Activated CD8-positive, alpha-beta memory T cell treated with anti-CD3 and anti-CD28 coated beads for 4 hours (primary cell): Measurements from ENCODE around the gene ADAMTS12.

ENCODE experiments used
- DNase-seq, 2 donors: peaks; one replicate each; pipeline ENCODE4 v3.0.0-alpha.2; 2020; ENCODE audit warnings: low read depth in 2 of 2

ADAMTS12 gene

DNA sequence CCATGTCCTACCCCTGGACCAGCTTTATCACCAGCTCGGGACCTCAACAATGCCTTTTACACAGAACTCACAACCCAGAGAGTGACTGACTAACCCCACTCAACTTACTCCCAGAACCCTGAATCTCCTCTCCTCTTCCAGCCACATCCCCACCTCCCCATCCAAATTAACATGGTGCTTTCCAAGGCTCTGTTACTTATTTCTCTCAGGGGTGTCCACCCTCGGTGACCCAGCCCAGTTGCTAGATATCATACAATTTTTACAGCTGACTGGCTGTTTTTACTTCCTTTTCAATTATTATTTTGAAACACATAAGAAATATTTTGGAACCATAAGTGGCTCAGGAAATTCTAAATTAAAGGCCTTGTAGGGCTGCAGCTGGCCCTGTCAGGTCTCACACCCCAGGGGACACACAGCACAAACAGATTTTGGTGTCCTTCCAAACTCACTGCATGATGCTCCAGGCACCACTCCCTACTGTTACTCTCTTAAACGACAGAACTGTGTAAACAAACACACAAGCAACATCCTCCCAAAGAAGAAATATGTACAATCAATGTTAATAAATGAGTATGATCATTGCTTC, 180.6 kb downstream of the ADAMTS12 start:
- no peak for DNase-seq

DNA sequence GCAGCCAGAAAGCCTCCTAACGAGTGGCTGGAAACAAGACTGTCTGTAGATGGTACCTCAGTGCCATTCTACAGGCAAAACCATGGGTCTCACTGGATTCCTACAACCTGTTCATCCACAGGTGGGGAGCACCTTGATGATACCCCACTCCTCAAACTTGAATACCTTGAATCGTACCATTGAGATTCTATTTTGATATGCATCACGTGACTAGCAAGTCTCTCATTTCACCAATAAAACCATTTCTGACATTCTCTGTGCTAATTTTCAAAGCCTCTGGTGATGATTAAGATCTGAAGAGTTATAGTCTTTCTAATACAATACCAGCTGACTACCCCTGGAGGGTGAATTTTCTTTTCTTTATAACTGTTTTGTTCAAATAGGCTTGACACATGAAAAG, 188.9 kb downstream of the ADAMTS12 start:
- DNase-seq: no peak

DNA sequence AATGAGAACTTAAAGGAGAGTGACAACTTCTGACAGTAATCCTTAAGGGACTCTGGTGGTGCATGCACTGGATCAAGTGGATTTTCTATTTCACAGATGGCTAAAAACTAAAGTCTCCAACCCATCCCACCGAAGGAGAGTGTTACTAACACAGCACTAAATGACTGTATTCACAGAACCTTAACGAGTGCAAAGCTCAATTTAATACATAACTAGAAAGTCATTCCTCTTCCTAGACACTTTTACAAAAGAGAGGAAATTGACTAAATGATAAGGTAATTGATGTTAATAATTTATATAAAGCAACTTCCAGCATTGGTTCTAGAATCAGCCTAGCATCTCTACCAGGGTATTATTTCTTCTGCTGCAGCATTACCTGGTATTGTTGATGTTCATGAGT, 189.8 kb downstream of the ADAMTS12 start:
- DNase-seq: no peak

DNA sequence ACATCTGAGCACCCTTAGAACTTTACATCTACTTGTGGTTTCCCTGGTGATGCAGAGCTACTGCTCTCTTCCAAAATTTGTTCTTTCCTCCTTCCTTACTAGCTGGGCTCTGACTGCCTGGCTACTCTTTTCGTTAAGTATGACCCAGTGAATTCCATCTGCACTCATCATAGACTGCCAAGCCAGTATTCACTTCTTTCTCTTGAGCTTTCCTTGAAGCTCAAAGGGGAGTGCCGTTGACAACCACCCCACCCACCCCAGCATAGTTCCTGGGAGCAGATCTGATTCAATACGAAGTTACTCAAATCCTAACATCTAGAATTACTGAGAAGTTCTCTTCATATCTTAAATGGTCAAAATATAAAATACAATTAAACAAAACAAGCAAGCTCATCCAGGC, 190.5 kb downstream of the ADAMTS12 start:
- no peak for DNase-seq

DNA sequence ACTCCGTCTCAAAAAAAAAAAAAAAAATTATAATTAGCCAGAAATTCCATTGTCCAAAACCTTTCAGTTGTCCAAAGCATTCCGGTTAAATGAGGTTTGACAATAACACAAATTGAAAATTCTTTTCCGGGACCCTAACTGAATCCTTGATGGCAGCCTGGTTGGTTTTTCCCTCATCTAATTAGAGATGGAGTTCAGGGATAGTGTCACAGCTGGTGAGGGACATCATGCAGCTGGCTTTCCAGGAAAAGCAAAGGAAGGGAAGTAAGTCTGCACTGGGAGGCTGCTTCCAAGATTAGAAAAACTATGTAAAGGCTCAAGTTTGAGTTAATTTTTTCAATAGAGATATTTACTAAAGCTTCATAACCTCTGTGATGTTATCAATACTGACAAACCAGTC, 195.4 kb downstream of the ADAMTS12 start:
- DNase-seq: no peak

DNA sequence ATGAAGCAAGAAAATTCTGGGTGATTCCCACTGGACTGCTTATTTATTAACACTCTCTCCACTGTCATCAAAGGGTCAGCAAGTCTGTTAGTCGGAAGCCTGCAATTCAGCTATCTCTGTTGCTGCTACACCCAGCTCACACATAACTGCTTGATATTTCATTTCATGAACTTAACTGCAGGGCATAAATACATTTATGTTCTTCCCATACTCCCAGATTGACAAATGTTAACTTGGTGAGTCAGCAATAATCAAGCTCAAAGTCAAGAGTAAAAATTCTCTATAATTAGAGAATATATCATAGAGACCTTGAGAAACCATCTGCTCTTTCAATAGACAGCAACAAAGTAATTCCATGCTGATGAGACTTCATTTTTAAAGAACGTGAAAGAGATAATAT, 198.8 kb downstream of the ADAMTS12 start:
- DNase-seq: no peak

DNA sequence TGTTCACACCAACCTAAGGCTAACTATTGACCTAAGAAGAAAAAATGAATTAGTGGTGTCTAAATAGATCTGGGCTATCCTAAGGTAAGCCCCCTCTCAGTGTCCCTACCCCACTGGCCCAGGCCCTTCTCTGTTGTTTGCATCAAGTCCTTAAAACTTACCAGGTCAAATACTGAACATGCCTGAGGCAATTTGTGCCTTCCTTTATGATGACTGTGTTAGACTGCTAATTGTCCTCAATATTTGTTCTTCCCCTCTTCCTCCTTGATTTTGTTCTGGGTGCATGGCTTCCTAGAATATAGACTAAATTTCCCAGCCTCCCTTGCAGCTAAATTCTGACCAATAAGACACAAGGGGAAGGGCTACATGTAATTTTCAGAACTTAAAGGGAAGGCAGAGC, 199.9 kb downstream of the ADAMTS12 start:
- no peak for DNase-seq

DNA sequence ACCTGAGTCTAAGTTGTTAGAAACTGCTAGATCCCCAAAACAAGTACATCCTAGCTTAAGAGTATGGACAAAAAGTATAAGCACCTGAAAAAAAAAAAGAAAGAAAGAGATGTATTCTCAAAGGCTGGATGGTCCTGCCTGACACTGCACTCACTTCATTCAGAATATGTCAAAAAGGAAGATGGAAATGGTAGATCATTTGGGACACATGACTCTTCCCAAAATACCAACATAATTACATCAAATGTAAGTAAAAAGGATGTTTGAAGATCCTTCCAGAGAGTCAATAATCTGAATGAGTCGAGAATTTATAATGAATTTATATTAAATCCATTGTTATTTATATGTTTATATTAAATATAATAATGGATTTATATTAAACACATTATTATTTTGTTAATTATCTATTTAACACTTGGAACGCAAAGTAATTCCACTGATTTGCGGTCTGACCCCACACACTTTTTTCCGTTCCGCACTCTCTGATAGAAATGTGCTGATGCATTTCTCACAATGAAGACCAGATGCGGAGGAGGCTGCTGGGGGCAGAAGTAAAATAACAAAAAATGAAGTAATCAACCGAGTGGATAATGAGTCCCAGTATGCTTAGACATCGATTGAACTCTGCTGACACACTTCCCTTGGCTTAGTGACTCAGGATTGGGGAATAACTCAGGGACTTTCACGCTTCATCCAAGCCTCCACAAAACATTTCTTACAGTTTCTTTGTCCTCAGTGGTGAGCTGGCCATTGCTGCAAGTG, 201.2 kb downstream of the ADAMTS12 start:
- no peak for DNase-seq

DNA sequence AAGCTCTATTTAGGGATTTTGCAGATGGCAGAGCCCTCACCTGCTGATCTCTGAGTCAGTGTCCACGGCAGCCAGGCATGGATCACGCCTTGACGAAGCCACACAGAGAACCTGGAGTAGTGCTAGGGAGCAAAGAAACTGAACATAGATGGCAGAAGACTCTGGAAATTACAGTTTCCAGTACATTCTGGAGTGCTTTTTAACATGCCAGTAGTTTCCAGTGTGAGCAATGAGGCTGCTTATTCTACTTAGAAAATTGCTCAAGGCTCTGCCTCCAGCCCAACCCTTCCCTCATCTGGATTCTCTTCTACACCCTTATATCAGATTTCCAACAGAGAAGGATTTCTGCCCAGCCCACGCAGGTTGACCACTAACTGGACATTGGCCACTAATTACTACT, 203.3 kb downstream of the ADAMTS12 start:
- no peak for DNase-seq

DNA sequence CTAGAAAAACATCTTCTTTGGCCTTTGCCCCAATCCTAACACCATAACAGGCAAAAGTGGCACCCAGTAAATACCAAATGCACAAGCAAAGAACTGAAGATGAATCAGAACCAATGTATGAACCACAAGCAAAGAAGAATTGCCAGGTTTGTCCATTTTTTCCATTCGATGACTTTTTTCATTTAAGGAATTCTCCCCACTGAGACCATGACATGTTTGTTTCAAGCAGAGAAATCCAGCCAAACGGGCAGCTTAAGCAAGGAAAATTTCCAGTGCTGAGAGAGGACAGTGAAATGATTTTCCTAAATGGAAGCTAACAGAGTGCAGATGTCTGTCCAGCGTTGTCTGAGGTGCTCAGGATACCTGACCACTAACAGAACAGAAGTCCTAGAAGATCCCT, 203.7 kb downstream of the ADAMTS12 start:
- DNase-seq: no peak

DNA sequence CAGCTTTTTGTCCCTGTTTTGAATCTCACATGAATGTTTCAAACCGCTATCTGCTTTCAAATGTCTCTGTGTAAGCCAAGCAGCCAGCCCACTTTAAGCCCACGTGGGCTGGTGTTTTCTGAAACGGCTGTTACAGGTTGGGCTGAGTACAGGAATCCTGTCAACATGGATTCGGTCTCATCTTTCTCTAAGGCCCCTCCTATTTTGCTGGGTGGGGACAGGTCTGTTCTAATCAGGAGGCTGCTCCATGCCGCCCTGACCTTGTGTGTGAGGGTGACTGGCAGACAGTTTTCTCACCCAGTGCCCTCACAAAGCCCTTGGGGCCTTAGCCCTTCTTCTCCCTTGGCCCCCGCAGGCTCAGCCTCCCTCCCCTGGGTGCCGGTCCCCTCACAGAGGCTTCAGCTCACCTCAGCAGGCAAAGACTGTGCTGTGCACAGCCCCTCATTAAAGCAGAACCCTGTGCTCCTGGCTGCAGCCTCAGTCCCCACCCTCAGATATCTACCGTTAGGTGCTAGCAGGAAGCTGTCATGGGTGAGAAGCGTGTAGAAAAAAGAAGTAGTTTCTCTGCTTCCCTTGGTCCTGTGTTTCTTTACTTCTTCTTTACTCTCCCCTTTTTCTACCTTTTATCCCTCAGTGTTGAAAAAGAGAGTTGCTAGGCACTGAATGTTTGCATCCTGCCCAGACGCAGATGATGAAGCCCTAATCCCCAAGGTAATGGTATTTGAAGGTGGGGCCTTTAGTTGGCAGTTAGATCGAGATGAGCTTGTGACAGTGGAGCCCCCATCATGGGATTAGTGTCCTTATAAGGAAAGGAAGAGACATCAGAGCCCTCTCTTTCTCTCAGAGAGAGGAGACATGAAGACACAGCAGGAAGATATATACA, 205.7 kb downstream of the ADAMTS12 start:
- DNase-seq: no peak

DNA sequence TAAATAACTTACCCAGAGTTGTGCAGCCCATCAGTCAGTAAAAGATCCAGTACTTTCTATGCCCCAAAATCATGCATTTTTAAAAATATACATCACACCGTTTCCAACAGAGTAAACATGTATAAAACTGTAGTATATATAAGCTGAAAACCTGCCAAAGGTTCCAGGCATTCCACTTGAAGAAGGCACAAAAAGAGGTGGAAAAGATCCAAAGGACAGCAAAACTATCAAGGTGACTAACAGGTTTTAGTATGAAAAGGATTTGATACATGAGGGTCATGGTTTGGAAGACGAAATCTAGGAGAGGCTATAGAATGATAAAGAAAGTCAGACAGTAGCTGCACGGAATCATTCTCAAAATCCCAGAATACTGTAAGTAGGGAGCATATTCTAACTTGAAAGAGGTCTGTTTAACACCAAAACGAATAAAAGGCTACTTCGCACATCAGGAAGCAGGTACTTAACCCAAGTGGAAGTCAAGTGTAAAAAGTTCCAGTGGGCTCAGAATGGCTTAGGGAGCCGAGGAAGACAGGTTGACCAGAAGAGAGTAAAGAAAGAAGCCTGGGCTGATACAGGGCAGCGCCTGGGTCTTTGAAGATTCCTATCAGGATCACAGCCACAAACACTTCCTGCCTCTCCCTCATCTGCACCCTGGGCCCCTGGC, 207.2 kb downstream of the ADAMTS12 start:
- no peak for DNase-seq

DNA sequence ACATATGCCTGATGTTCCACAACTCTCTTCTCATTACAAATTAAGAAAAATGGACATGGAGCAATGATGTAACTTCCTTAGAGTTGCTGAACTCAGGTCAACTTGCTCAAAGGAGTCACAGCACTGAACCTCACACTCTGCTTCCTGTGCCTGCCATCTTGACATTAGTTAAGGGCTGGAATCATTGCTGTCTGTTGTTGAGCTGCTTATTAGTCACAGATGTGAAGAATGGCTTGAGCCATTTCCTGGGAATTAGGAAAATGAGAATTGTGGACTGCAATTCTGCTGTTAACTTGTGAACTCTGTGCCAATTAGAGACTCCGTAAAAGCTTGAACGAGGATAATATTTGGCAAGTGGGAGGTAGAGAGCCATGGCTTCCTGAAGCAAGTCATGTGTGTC, 212.0 kb downstream of the ADAMTS12 start:
- no peak for DNase-seq

DNA sequence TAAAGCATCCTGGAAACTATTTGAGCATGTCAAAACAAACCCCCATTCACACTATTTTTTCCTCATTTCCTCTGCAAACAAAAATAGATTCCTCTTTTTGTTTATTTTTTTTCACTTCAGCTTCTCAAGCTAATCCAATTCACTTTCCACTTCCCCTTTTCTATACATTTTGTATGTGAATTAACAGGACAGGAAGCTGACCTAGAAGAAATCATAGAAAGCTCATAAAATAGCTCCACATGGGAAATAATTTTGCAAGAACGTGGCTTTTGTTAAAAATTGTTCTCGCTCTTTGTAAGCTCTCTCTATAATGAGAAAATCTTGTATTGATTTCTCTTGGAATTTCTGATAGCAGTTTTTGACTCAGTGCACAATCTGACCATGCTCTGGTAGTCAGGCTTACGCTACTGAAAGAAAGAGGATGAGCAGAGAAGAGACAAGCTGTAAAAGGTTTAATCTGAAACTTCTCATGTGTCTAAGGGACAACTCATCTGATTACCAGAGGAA, 215.8 kb downstream of the ADAMTS12 start:
- no peak for DNase-seq

DNA sequence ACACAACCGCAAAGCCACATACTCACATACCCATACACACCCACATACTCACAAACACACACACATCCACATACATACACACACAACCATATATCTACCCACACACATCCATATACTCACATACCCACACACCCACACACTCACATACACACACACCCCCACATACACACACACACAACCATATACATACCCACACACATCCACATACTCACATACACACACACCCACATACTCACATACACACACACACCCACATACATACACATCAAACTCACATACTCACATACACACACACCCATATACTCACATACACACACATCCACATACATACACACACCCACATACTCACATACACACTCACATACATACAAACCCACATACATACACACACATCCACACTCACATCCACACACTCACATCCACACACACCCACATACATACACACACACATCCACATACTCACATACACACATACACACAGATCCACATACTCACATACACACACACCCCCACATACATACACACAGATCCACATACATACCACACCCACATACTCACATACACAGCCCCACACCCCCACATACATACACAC, 220.0 kb downstream of the ADAMTS12 start:
- no peak for DNase-seq

DNA sequence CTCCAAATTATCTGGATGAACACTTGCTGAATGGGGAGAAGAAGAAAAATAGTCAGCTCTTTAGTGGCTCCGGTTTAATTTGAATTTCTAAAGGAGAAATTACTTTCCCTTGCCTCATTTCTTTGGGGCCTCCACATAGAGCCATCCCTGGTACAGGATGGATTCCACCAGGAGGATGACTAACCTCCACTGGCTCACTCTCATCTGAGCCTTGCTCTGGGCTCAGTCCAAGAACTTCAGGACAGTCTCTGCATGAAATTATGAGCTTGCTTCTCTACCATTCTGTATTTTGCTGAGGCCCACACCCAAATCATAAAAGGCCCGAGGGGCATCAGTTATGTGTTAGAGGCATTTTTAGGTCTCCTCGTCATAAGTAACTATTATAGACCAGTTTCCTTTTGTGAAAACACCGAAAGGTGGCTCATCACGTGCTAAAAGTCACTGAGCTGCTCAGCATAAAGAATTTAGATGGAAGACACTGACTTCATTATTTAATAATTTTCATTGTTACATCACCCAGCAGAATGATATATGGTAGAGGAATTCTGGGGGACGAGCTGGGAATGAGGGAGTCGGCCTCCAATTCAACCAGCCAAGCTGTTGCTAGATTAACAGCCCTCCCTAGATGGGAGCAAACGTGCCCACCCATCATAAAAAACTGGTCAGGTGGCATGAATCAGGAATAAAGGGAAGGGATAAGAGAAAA, 228.9 kb downstream of the ADAMTS12 start:
- no peak for DNase-seq

DNA sequence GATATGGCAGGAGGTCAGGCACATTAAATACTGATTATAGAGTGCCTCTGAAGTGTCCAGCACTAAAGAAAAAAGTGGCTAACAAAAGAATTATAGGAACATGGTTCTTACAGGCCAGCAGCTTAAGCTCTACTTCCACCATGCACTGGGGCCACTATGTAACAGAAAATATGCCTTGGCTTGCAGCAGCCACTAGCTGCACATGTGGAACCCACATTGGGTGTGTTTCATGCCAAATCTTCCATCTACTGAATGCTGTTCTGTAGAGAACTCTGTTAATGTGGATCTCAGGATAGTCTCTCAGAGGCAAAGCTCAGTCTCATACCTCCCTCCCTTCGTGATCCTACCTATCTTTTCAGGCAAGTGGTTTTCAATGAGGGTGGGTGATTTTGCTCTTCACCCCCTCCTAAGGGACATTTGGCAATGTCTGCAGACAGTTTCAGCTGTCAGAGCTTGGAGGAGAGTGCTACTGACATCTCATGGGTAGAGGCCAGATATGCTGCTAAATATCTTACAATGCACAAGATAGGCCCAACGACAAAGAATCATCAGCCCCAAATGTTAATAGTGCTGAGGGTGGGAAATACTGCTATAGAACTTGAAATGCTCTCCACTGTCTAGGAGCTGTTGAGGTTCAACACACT, 232.1 kb downstream of the ADAMTS12 start:
- no peak for DNase-seq

DNA sequence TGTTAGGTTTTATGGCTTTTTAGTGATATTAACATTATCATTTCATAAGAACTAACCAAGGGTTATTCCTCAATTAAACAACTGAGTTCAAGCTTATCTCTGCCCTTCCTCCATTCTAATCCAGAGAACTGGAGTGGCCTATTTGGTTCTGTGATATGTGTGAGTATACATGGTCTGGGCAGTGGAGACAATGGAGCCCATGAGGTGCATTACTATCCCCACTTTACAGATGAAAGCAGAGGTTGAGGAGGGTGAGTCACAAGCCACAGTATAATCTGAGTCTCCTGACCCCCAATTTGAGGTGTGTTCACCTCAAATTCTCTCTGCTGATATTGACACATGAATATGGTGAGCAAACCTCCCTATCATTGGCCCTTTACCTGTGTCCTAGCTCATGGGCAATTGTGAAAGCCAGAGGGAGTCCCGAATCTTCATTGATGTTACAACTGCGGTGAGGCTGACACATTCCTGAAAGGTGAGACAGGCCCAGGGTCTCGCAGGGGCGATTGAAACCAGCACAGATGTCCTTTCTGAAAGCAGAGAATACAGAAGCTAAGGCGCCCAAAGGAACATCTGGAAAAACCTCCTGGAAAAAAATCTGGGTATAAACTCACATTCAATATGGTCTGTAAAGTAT, 233.9 kb downstream of the ADAMTS12 start:
- DNase-seq: no peak

DNA sequence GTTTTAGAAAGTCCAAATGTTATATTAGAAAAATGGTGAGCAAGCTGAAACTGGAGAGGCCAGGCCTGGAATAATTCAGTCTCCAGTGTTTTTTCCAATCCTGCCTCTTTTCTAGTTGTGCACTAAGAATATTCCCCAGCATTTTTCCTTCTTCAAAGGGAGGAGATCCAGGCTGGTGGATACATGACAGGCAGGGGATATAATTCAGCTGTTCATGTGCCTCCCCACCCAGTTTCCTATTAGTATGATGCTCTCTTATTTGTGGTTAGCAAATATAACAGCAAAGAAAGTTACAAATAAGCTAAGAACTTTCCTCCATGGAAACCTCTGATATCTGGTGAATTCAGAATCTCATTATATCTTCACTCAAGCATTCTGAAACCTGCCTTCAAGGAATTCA, 234.6 kb downstream of the ADAMTS12 start:
- DNase-seq: no peak

DNA sequence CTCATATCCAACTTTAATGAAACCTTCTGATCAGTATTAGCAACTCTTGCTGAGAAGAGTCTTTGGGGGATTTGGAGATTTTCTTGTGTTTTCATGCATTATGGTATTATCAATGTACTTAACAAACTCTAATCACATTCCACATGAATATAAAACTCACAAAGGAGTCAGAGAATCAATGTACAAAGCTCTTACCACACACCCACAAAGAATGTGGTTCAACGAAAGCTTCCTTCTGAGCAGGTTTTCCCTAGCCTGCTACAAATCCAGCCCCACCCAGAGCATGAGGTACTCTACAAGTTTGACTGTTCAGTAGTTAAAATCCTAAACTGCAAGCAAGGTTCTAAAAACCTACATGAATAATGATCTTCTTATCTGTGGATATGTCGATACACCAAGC, 240.9 kb downstream of the ADAMTS12 start:
- no peak for DNase-seq
